ENCODE measurements around the gene L3MBTL1.
A peak's percentile ranks its signal among the peaks of the same experiment; 100 is the strongest.
"Not testable (repeated sequence)": the region's sequence is repeated elsewhere in the genome, so short reads cannot be mapped to it uniquely, and the experiment has no call there.

L3MBTL1 gene

GRCh38 chr20:43583133-43583864, 75.8 kb downstream of the L3MBTL1 start:
- no peak for DNase-seq
- H3K4me1 ChIP-seq = no peaks in the 10 kb centered on the region
- no peaks in the 10 kb centered on the region for H3K27me3 ChIP-seq
- H3K36me3 ChIP-seq = no peaks in the 10 kb centered on the region
- TF ChIP-seq, protein P1, sequence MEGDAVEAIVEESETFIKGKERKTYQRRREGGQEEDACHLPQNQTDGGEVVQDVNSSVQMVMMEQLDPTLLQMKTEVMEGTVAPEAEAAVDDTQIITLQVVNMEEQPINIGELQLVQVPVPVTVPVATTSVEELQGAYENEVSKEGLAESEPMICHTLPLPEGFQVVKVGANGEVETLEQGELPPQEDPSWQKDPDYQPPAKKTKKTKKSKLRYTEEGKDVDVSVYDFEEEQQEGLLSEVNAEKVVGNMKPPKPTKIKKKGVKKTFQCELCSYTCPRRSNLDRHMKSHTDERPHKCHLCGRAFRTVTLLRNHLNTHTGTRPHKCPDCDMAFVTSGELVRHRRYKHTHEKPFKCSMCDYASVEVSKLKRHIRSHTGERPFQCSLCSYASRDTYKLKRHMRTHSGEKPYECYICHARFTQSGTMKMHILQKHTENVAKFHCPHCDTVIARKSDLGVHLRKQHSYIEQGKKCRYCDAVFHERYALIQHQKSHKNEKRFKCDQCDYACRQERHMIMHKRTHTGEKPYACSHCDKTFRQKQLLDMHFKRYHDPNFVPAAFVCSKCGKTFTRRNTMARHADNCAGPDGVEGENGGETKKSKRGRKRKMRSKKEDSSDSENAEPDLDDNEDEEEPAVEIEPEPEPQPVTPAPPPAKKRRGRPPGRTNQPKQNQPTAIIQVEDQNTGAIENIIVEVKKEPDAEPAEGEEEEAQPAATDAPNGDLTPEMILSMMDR (IDR thresholded peaks at IDR 0.05; ENCODE audit: low read depth, low read length) = no peak
- H3K9me3 ChIP-seq = no peaks in the 10 kb centered on the region
- no peak overlapping the region for H3K4me3 ChIP-seq (ENCODE audit: low read depth, low read length)

GRCh38 chr20:43583982-43584432, 76.5 kb downstream of the L3MBTL1 start:
- Histone ChIP-seq H3K36me3 (no peaks in the 10 kb centered on the region), H3K4me1 (no peaks in the 10 kb centered on the region), H3K9me3 (no peaks in the 10 kb centered on the region), H3K4me3 (ENCODE audit: low read depth, low read length) (no peak overlapping the region), H3K27me3 (no peaks in the 10 kb centered on the region)
- DNase-seq = peak; percentile 41
- TF ChIP-seq, protein P1 (IDR thresholded peaks at IDR 0.05; ENCODE audit: low read depth, low read length) = no peak

GRCh38 chr20:43584448-43585136, 77.1 kb downstream of the L3MBTL1 start:
- Histone ChIP-seq H3K4me1 (no peaks in the 10 kb centered on the region), H3K36me3 (no peaks in the 10 kb centered on the region), H3K27me3 (no peaks in the 10 kb centered on the region), H3K4me3 (ENCODE audit: low read depth, low read length) (no peak overlapping the region), H3K9me3 (no peaks in the 10 kb centered on the region)
- TF ChIP-seq, protein P1 (IDR thresholded peaks at IDR 0.05; ENCODE audit: low read depth, low read length) = no peak
- DNase-seq = no peak

DNA sequence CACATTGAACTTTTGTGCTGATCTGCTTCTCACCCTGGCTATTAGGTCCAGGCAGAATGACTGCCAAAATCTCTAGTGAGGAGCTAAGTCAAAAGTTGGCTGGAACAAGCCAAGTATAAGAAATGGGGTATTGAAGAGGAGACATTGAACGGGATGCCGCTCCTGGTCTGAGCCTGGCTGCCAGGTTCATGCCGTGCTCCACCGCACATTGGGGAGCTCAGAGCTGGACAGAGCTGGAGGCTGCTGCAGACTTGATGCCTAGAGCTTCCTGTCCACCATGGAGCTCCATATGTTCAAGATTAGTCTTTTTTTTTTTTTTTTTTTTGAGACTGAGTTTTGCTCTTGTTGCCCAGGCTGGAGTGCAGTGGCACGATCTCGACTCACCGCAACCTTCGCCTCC, 79.1 kb downstream of the L3MBTL1 start:
- DNase-seq = no peak

GRCh38 chr20:43588526-43588925, 81.0 kb downstream of the L3MBTL1 start:
- DNase-seq, H3K4me1 ChIP-seq: not testable (repeated sequence)

More for the DNA sequence above, 79.1 kb downstream of the L3MBTL1 start:
- Histone ChIP-seq H3K27me3 (no peaks in the 10 kb centered on the region), H3K4me1 (peaks cover 4% of the 10 kb centered on the region; the same call in 1 of the 2 replicates), H3K9me3 (no peaks in the 10 kb centered on the region), H3K36me3 (no peaks in the 10 kb centered on the region), H3K4me3 (ENCODE audit: low read depth, low read length) (no peak overlapping the region)
- TF ChIP-seq, protein P1 (IDR thresholded peaks at IDR 0.05; ENCODE audit: low read depth, low read length) = no peak

DNA sequence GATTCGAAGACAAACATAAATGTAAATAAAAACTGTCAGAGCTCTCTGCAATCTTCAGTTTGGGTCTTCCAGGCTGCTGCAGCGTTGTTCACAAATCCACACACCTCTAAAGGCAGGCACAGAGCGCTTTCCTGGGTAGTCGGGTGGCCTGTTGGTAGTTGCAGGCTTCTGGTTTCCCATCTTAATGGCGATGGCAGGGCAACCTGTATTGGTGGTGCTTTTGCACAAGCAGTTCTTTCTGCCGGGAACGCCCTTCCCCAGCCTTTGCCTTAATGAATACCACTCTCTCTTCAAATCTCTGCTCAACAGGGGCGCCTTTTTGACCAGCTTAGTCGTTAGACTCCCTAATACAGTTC, 82.5 kb downstream of the L3MBTL1 start:
- Histone ChIP-seq H3K9me3 (no peaks in the 10 kb centered on the region), H3K36me3 (no peaks in the 10 kb centered on the region), H3K27me3 (no peaks in the 10 kb centered on the region), H3K4me3 (ENCODE audit: low read depth, low read length) (peak overlapping the region; percentile 94), H3K4me1 (peaks cover 4% of the 10 kb centered on the region; the same call in 1 of the 2 replicates)
- DNase-seq = peak; percentile 29
- TF ChIP-seq, protein P1 (IDR thresholded peaks at IDR 0.05; ENCODE audit: low read depth, low read length) = no peak

More at GRCh38 chr20:43588526-43588925, 81.0 kb downstream of the L3MBTL1 start:
- not testable (repeated sequence) for H3K9me3 ChIP-seq; H3K4me3 ChIP-seq (ENCODE audit: low read depth, low read length); H3K36me3 ChIP-seq; H3K27me3 ChIP-seq

All from BE2C (cell line).